Measurements from ENCODE around the gene P2RY2. TPM values are rescaled to one million over a fixed set of nuclear protein-coding genes. Genes with fewer than 3 reads are reported as not detected.

Gene P2RY2
- total RNA-seq, 1 experiment from 2014 or later = 2.9 TPM

- ChIA-PET RAD21 (ENCODE audit: low non-redundant PET in 1 of 2, low total read pairs in 2 of 2, uncharacterized antibody in 2 of 2, unreplicated experiment in 2 of 2) (no interaction called here), POLR2A (no interaction called here), CTCF (no interaction called here)
- ATAC-seq = no peak
- Histone ChIP-seq H3K9me2 (ENCODE audit: insufficient read depth) (no peaks in the 10 kb centered on the region), H4K20me1 (ENCODE audit: insufficient read depth) (no peaks in the 10 kb centered on the region), H3K9me3 (ENCODE audit: control insufficient read depth in 1 of 2, insufficient read depth in 1 of 2, low read depth in 1 of 2, low read length in 2 of 2) (no peaks in the 10 kb centered on the region), H3K36me3 (ENCODE audit: control insufficient read depth in 1 of 2, insufficient read depth in 2 of 2, low read length in 2 of 2) (no peaks in the 10 kb centered on the region), H3K4me3 (replicated peaks in 1 of 2; ENCODE audit: low read depth in 1 of 2, low read length in 2 of 2) (no peak overlapping the region), H3K27ac (ENCODE audit: low read depth, low read length) (no peak overlapping the region), H2AFZ (ENCODE audit: low read depth, low read length, poor library complexity, severe bottlenecking) (no peak overlapping the region), H3K79me2 (ENCODE audit: insufficient read depth, low read length) (no peaks in the 10 kb centered on the region), H3K27me3 (ENCODE audit: insufficient read depth, low read length) (no peaks in the 10 kb centered on the region), H3K4me1 (ENCODE audit: control insufficient read depth in 1 of 2, insufficient read depth in 2 of 2, low read length in 2 of 2) (peaks cover 9 to 23% of the 10 kb centered on the region in 2 experiments), H3K4me2 (ENCODE audit: low read length) (no peak overlapping the region), H3K9ac (ENCODE audit: low read length) (no peak overlapping the region)
- TF ChIP-seq JUND (IDR thresholded peaks at IDR 0.05) (no peak), CEBPB (IDR thresholded peaks at IDR 0.05; ENCODE audit: low read depth) (no peak), RAD21 (IDR thresholded peaks at IDR 0.05; ENCODE audit: low read depth) (no peak), CTCF (IDR thresholded peaks at IDR 0.05 in 2 of 3, conservative IDR thresholded peaks at IDR 0.05 in 1 of 3; ENCODE audit: borderline replicate concordance in 1 of 3, insufficient read depth in 1 of 3, low read depth in 2 of 3, low read length in 2 of 3) (no peak), YY1 (IDR thresholded peaks at IDR 0.05; ENCODE audit: extremely low read depth, insufficient replicate concordance, low read depth, low read length) (no peak), SIN3A (IDR thresholded peaks at IDR 0.05; ENCODE audit: low read depth) (no peak), ZBTB33 (IDR thresholded peaks at IDR 0.05; ENCODE audit: extremely low read depth, insufficient replicate concordance, low read length) (no peak), TCF7L2 (IDR thresholded peaks at IDR 0.05; ENCODE audit: borderline replicate concordance, extremely low read depth, insufficient read depth, insufficient read length) (no peak), POLR2A (IDR thresholded peaks at IDR 0.05; ENCODE audit: borderline replicate concordance, extremely low read depth, insufficient read depth, insufficient read length) (no peak), SRF (IDR thresholded peaks at IDR 0.05; ENCODE audit: low read depth) (no peak), POLR2AphosphoS5 (IDR thresholded peaks at IDR 0.05; ENCODE audit: low read depth, low read length) (no peak), ELF1 (IDR thresholded peaks at IDR 0.05; ENCODE audit: borderline replicate concordance, low read depth) (no peak), MAX (IDR thresholded peaks at IDR 0.05) (no peak), ZFX (IDR thresholded peaks at IDR 0.05) (no peak), REST (IDR thresholded peaks at IDR 0.05; ENCODE audit: low read depth) (no peak), ATF3 (IDR thresholded peaks at IDR 0.05) (no peak), EZH2 (IDR thresholded peaks at IDR 0.05) (no peak), ZNF274 (IDR thresholded peaks at IDR 0.05; ENCODE audit: low read depth, low read length) (no peak), EGR1 (IDR thresholded peaks at IDR 0.05; ENCODE audit: low read depth) (no peak)
- no peak for DNase-seq (ENCODE audit: low read depth, low spot score)
- intact Hi-C loops (cut with micrococcal nuclease) = no loop called here
- BruUV-seq (replicated peaks) = no TSS peak
Observed at GRCh38 chr11:73215191-73216134, 2.6 kb upstream of the P2RY2 start.

All from HCT116 (cell line).